H1 (cell line): ENCODE measurements around the gene TMEM178B. TPM values are rescaled to one million over a fixed set of nuclear protein-coding genes. Genes with fewer than 3 reads are reported as not detected.

Experiments
- CBX5 ChIP-seq: fragments of 300-800, 300-1000 bp; sonication (generic); IDR thresholded peaks from 2 replicates; pipeline ENCODE4 v1.7.1; 2016; ENCODE audit warnings: antibody characterized with exemption, low read length, low read depth
- CHD7 ChIP-seq: fragments of 300-600 bp; sonication (generic); IDR thresholded peaks from 2 replicates; pipeline ENCODE4 v1.7.1; 2012; ENCODE audit warnings: low read length, moderate library complexity, mild to moderate bottlenecking, inconsistent platforms; ENCODE audit not compliant: insufficient replicate concordance
- E2F6 ChIP-seq: IDR thresholded peaks from 2 replicates; pipeline ENCODE4 v1.6.1; 2012; ENCODE audit warnings: inconsistent platforms
- EP300 ChIP-seq, 2 experiments: IDR thresholded peaks; 1 replicate in 1 of 2; 2 replicates in 1 of 2; pipeline ENCODE4 v1.6.1; 2011 to 2012; ENCODE audit warnings: low read depth in 2 of 2, low read length in 2 of 2, mild to moderate bottlenecking in 2 of 2, borderline replicate concordance in 1 of 2, inconsistent platforms in 1 of 2, moderate library complexity in 1 of 2
- KDM4A ChIP-seq: IDR thresholded peaks from one replicate; pipeline ENCODE4 v1.7.1; 2012; ENCODE audit warnings: low read depth, mild to moderate bottlenecking, moderate library complexity, low read length, inconsistent platforms; ENCODE audit not compliant: severe bottlenecking
- NANOG ChIP-seq: IDR thresholded peaks from 2 replicates; pipeline ENCODE4 v1.6.1; 2011; ENCODE audit warnings: low read length, low read depth, mild to moderate bottlenecking, inconsistent platforms; ENCODE audit not compliant: insufficient read depth, poor library complexity, severe bottlenecking
- POLR2A ChIP-seq, 2 experiments: IDR thresholded peaks; 1 replicate in 1 of 2; 2 replicates in 1 of 2; pipeline ENCODE4 v1.6.1; 2011; ENCODE audit warnings: low read depth in 2 of 2, low read length in 2 of 2, mild to moderate bottlenecking in 2 of 2; ENCODE audit errors: control extremely low read depth in 1 of 2
- SAP30 ChIP-seq: fragments of 300-600 bp; sonication (generic); IDR thresholded peaks from 2 replicates; pipeline ENCODE4 v1.7.1; 2012; ENCODE audit warnings: low read length, moderate library complexity, mild to moderate bottlenecking, inconsistent platforms; ENCODE audit not compliant: insufficient read depth, insufficient replicate concordance
- SRF ChIP-seq: IDR thresholded peaks from 2 replicates; pipeline ENCODE4 v1.6.1; 2011; ENCODE audit warnings: mild to moderate bottlenecking, low read depth, low read length, moderate library complexity
- SUZ12 ChIP-seq: fragments of 200-600 bp; sonication (generic); IDR thresholded peaks from 2 replicates; pipeline ENCODE4 v1.6.1; 2012; ENCODE audit warnings: mild to moderate bottlenecking, inconsistent platforms, low read length, moderate library complexity, mixed read lengths
- polyA plus RNA-seq, 7 experiments: library from polyadenylated mRNA; depleted of rRNA in 3 of 7; stranded (reverse) in 5 of 7; unstranded in 2 of 7; fragments of >200 nt in 5 of 7; fragments of 200-250 nt in 2 of 7; gene quantifications; 1 replicate in 5 of 7; 2 replicates in 1 of 7; 4 replicates in 1 of 7; pipeline versions ENCODE4 v1.2.1 to v1.2.3, GENCODE V29; 2011 to 2013; ENCODE audit warnings: missing spikeins in 2 of 7, mixed read lengths in 2 of 7
- total RNA-seq: library from RNA; stranded (reverse); fragmentation: NEBNext Ultra II Directional; extraction: Animal tissue kit (Norgen Biotek cat#: 25700); gene quantifications from 2 replicates; pipeline ENCODE4 v1.2.1, GENCODE V29; 2021

The TMEM178B gene
- total and polyA plus RNA-seq, 2 of the 8 experiments (the other 6 are each of a cell fraction or from before 2014, with no cell fraction given) = 5.3 to 18.1 TPM

- TF ChIP-seq CHD7 (no peak), KDM4A (no peak), SRF (no peak), POLR2A (IDR thresholded peaks at IDR 0.05; ENCODE audit: control extremely low read depth in 1 of 2, low read depth in 2 of 2, low read length in 2 of 2) (no peak), EP300 (IDR thresholded peaks at IDR 0.05; ENCODE audit: borderline replicate concordance in 1 of 2, low read depth in 2 of 2, low read length in 2 of 2) (no peak), E2F6 (no peak), SUZ12 (no peak), NANOG (no peak), CBX5 (no peak), SAP30 (no peak)
Observed at GRCh38 chr7:141361960-141362359, 288.1 kb downstream of the TMEM178B start (continued).
